ENCODE results near the gene KRTAP29-1.

DNA sequence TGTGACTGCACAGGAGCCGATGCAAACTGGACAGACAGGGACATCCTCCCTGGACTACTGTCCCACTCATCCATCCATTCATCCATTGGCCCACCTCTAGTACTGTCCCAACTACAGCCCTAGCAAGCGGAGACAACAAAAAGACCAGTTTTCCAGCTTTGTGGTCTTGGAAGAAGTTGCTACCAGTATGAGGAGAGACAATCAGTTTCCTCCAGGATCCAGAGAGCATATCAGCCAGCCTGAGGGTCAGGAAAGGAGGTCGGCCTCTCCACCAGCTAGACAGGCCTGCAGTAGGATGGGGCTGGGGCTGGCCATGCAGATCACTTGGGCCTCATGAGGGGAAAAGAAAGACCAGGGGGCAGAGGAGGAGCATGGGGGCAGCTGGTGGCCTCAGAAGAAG is 31.2 kb upstream of the KRTAP29-1 start:
- TF ChIP-seq CTCF (optimal IDR thresholded peaks at IDR 0.05 in 1 of 3, IDR thresholded peaks at IDR 0.05 in 1 of 3, conservative IDR thresholded peaks at IDR 0.05 in 1 of 3; ENCODE audit: extremely low read depth in 1 of 3, insufficient read depth in 2 of 3, low read length in 3 of 3) = no peak
- no peak for TF ChIP-seq EZH2 (IDR thresholded peaks at IDR 0.05; ENCODE audit: low read length)
